ENCODE measurements around the gene SLCO2B1.

SLCO2B1 gene

GRCh38 chr11:75219869-75220268, 69.0 kb downstream of the SLCO2B1 start:
- no peak for DNase-seq (ENCODE audit: low read depth, low spot score)

DNA sequence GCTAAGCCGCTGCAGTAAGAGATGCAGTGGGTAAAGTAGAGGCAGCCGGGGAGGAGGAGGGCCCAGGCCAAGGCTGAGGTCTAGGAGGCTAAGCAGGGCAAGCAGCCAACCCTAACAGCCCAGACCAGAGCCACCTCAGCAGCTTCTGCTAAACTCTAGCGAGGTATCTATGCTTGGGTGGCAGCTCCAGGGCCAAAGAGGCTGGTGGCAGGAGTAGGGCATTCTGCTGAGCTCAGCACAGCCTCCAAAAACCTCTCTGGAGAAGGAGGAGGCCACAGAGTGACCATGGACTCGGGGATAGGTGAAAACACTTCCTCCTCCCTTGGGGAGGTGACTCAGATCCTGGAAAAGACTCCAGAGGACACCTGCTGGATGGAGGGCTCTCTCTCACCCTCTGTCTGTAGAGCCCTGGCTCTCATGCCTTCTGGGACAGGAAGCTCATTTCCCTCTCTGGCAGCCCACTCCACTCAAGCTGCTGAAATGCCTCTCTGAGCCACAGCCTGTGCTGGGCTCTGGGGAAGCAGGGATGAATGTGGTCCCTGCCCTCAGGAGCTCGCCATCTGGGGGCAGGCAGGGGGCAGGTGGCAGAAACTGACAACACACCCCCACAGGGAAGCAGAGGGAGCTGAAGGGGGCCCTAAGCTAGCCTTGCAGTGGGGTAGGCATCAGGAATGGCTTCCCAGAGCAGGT, 73.2 kb downstream of the SLCO2B1 start:
- no peak for DNase-seq (ENCODE audit: low read depth, low spot score)

DNA sequence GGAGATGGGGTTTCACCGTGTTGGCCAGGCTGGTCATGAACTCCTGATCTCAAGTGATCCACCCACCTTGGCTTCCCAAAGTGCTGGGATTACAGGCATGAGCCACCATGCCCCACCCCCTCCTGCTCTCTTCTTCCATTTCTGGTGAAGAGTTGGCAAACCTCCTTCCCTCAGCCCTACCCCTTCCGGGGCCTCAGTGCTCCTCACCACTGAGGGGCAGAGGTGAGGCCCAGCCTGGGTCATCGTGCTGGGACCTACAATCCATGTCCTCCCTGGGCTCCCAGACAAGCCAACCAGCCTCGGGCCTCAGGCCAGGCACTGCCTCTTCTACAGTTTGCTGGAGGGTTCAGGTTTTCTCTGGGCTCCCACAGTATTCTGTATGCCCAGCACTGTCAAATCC, 74.9 kb downstream of the SLCO2B1 start:
- no peak for DNase-seq (ENCODE audit: low read depth, low spot score)

DNA sequence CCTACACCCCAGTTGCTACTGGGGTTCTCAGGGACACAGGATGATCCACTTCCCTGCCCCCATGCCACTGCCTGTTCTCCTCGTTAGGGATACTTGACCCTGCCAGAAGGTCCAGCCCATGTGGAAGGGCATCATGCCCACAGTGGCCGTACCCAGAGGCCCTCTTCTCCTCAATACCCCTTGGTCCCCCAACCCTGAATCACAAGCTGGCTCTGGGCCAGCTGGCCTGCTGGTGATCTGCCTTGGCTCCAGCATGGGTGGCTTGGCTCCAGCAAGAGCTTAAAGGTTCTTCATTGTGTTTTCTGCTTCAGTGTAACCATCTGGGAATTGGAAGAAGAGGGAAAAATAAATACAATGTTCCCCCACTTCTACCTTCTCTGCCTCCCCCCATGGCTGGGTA, 78.6 kb downstream of the SLCO2B1 start:
- DNase-seq (ENCODE audit: low read depth, low spot score), result no peak

DNA sequence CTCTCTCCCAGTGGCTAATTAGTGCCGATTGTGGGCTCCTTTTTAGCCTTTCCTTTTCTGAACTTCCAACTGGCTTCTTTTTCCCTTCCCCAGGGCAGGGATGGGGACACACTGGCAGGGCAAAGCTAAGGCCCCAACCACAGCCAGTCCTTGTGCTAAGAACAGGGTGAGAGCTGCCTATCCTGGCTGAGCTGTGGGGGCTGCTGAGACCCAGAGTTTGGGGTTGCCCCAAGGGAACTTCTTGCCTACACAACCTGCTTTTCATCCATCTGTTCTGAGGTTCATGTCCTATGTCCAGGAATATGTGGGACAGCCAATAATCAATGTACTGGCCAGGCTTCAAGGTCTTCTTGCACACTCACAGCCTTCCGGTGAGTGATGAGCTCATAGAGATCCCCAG, 79.7 kb downstream of the SLCO2B1 start:
- no peak for DNase-seq (ENCODE audit: low read depth, low spot score)

DNA sequence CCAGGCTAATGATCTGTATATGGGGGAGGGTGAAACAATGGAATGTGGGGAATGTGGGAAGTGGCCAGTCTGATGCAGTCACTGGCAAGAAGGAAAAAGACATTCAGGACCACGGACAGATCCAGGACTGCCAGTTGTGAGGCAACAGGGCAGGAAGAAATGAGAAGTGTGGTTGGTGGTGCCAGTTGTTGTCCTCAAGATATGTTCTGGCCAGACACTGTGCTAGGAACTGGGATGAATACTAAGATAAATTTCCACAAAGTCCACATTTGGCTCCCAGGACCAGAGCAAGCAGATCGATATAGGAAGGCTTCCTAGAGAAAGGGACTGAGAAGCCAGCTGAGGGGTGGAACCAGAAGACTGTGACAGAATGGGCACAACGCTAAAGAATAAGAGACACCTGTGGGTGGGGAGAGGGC, 82.9 kb downstream of the SLCO2B1 start:
- peak; percentile 85 for DNase-seq (ENCODE audit: low read depth, low spot score)

GRCh38 chr11:75236062-75236461, 85.2 kb downstream of the SLCO2B1 start:
- no peak for DNase-seq (ENCODE audit: low read depth, low spot score)

DNA sequence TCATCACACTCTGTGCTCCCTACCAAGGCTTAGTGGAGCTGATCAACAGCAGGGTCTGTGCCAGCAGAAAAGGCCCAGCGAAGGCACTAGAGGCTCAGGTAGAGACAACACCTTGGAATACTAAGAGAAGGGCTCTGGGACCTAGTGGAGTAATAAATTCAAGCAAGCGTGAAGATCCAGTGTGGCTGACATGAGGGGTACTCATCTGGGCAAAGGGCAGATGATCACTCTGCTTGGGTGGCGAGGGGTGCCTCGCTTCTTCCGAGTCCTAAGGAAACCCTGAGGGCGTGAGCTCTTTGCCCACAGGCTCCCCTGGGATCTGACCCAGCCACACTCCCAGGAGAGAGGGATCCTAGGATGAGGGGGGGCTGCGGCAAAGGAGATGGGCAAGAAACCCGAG, 86.1 kb downstream of the SLCO2B1 start:
- no peak for DNase-seq (ENCODE audit: low read depth, low spot score)

- no peak for DNase-seq (ENCODE audit: low read depth, low spot score)
These were observed 87.9 kb downstream of the SLCO2B1 start for GRCh38 chr11:75238595-75239440.

DNA sequence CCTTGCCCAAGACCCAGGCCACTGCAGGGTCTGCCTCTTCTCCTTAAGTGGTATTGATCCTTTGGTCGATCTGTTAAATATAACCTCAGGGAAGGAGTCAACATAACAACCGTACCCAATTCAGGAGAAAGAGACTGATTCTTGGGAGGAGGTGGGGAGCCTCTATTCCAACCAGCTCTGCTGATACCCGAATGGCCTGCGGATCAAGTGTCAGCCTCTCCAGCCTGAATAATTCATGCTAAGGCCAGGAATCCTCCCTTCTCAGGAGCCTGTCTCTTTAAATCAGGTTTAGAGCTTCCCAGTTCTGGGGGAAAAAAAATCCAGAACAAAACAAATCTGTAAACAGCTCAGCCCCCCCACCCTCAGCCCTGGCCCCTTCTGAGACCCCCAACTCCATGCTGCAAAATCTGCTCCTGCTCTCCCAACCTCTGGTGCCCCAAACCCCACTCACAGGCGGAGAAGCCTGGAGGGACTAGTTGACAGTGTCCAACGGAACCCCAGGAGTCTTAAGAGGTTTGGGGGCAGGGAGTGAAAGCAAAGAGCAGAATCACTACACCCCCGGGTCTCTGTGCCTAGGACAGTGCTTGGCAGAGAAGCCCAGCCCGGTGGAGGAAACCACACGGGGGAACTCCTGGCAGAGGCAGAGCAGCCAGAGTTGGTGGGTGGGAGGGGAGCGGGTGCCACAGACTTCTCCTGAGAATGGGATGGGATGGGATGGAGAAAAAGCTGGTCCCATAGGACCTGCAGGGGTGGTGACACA, 88.8 kb downstream of the SLCO2B1 start:
- DNase-seq (ENCODE audit: low read depth, low spot score), result no peak

GRCh38 chr11:75240311-75241035, 89.6 kb downstream of the SLCO2B1 start, which contains the start of gene TPBGL:
Gene TPBGL, plus strand, starts transcription at chr11:75240774. Its CDS starts 276 bp downstream, at chr11:75241050.
- peak; percentile 16 for DNase-seq (ENCODE audit: low read depth, low spot score)

DNA sequence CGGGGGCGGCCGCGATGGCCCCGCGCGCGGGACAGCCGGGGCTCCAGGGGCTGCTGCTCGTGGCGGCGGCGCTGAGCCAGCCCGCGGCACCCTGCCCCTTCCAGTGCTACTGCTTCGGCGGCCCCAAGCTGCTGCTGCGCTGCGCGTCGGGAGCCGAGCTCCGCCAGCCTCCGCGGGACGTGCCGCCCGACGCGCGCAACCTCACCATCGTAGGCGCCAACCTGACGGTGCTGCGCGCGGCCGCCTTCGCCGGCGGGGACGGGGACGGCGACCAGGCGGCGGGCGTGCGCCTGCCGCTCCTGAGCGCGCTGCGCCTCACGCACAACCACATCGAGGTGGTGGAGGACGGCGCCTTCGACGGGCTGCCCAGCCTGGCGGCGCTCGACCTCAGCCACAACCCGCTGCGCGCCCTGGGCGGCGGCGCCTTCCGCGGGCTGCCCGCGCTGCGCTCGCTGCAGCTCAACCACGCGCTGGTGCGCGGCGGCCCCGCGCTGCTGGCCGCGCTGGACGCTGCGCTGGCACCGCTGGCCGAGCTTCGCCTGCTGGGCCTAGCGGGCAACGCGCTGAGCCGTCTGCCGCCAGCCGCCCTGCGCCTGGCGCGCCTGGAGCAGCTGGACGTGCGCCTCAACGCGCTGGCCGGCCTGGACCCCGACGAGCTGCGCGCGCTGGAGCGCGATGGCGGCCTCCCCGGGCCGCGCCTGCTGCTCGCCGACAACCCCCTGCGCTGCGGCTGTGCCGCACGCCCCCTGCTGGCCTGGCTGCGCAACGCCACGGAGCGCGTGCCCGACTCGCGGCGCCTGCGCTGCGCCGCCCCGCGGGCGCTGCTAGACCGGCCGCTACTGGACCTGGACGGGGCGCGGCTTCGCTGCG, 90.4 kb downstream of the SLCO2B1 start:
- DNase-seq (ENCODE audit: low read depth, low spot score), result peak; percentile 97

DNA sequence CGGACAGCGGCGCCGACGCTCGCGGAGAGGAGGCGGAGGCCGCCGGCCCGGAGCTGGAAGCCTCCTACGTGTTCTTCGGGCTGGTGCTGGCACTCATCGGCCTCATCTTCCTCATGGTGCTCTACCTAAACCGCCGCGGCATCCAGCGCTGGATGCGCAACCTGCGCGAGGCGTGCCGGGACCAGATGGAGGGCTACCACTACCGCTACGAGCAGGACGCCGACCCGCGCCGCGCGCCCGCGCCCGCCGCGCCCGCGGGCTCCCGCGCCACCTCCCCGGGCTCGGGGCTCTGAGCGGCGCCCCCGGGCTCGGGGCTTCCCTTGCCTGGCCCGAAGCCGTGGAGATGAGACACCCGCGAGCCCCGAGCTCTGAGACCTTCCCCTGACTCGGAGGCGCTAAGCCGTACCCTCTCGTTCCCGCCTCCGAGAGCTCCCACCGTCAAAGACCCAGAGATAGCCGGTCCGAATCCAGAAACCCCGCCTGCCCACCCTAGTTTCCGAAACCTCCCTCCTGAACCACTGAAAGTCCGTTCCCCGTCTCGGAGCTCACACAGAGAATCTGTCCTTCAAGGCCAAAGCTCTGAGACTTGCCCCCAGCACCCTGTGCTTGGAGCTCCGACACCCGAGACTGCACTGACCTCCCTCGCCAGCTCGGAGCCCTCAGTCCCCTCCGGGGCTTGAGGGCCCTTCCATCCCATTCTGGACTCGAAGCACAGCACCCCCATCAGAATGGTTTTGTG, 91.2 kb downstream of the SLCO2B1 start:
- no peak for DNase-seq (ENCODE audit: low read depth, low spot score)

- no peak for DNase-seq (ENCODE audit: low read depth, low spot score)
These were observed 92.1 kb downstream of the SLCO2B1 start for GRCh38 chr11:75242722-75243600.

GRCh38 chr11:75244052-75244814, 93.3 kb downstream of the SLCO2B1 start:
- no peak for DNase-seq (ENCODE audit: low read depth, low spot score)

GRCh38 chr11:75245356-75246005, 94.6 kb downstream of the SLCO2B1 start:
- no peak for DNase-seq (ENCODE audit: low read depth, low spot score)

DNA sequence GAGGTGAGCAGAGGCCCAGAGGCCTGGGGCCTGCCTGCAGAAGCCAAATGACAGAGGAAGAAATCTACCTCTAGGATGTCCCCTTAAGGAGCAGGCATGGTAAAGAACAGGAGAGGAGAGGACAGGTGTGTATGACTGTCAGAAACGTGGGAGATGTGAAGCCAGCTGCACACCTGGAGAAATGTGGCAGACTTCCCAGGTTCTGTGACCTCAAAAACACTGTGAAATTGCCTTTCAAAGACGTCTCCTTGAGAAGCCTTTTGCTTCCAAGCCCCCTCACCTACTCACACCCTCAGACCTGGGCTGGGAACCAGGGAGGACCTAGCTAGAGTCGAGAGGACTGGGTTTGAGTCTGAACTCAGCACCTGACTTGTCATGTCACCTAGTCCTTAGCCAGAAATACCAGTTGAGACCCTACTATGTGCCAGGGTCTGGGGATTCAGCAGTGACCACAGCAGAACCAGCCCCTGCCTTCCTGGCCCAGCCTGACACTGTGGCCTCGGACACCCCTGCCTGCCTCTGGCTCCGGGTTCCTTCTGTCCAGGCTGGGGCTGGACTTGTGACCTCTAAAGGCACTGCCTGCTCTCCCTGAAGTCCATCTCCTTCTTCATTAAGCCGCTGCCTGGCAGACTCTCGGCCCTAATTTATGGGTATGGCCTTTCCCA, 95.2 kb downstream of the SLCO2B1 start:
- DNase-seq (ENCODE audit: low read depth, low spot score), result no peak

All from astrocyte of the hippocampus (primary cell).